ENCODE data around the gene CISD3. TPM values are rescaled to one million over a fixed set of nuclear protein-coding genes. Genes with fewer than 3 reads are reported as not detected.

The CISD3 gene
- total RNA-seq, 2 donors from 2014 or later: 8.9 to 11.2 TPM

DNA sequence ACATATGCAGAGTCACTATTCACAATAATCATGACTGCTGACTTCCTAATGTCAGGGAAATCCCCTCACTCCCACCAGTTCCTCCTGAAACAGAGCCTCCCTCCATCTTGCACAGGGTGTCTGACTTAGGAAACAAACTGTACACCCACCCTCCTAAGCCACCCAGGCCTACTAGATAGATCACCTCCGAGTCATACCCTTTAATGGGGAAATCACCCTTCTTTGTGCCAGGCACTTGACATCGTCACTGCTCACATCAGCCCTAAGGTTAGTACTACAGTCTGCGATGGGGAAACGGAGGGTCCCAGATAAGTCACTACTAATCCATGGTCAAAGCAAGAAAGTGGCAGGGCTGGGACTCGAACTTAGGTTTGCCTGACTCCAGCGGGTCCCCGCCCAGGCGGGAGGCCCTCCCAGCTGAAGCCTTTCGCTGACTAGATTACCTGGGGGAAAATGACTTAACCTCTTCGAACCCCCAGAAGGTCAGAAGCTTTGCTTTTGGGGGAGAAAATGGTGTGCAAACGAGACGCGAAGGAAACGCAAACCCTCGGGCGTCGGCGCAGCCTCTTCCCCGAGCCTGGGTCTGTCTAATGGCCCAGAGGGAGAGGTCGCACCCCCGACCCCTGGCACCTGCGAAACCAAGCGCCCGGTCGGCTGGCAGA, 28.5 kb upstream of the CISD3 start:
- no peaks in the 10 kb centered on the region for H3K36me3 Mint-ChIP-seq (ENCODE audit: low read depth)
- no peaks in the 10 kb centered on the region for H3K9me3 Mint-ChIP-seq
- Histone ChIP-seq H3K4me1 (ENCODE audit: control insufficient read depth, insufficient read depth, low read length) (no peaks in the 10 kb centered on the region), H3K27ac (ENCODE audit: low read depth, low read length) (no peak overlapping the region), H3K36me3 (ENCODE audit: control insufficient read depth, insufficient read depth, low read length) (no peaks in the 10 kb centered on the region), H3K27me3 (ENCODE audit: control insufficient read depth, insufficient read depth, low read length, poor library complexity, severe bottlenecking) (peaks cover 16% of the 10 kb centered on the region), H3K4me3 (ENCODE audit: low read length) (peak overlapping the region; percentile 95), H3K9me3 (ENCODE audit: control insufficient read depth, low read length) (no peaks in the 10 kb centered on the region), H3K9ac (ENCODE audit: extremely low read depth, low read length, poor library complexity, severe bottlenecking) (peak overlapping the region; percentile 51)
- H3K27me3 Mint-ChIP-seq (ENCODE audit: insufficient read depth): peaks cover 69% of the 10 kb centered on the region
- TF ChIP-seq, protein P1, sequence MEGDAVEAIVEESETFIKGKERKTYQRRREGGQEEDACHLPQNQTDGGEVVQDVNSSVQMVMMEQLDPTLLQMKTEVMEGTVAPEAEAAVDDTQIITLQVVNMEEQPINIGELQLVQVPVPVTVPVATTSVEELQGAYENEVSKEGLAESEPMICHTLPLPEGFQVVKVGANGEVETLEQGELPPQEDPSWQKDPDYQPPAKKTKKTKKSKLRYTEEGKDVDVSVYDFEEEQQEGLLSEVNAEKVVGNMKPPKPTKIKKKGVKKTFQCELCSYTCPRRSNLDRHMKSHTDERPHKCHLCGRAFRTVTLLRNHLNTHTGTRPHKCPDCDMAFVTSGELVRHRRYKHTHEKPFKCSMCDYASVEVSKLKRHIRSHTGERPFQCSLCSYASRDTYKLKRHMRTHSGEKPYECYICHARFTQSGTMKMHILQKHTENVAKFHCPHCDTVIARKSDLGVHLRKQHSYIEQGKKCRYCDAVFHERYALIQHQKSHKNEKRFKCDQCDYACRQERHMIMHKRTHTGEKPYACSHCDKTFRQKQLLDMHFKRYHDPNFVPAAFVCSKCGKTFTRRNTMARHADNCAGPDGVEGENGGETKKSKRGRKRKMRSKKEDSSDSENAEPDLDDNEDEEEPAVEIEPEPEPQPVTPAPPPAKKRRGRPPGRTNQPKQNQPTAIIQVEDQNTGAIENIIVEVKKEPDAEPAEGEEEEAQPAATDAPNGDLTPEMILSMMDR (conservative IDR thresholded peaks at IDR 0.05): no peak
- DNase-seq: no peak
- peaks cover 27% of the 10 kb centered on the region for H3K4me1 Mint-ChIP-seq
- peak overlapping the region; percentile 61 for H3K27ac Mint-ChIP-seq
- peak overlapping the region; percentile 83 for H3K4me3 Mint-ChIP-seq
- WGBS, 2 experiments (ENCODE audit: insufficient coverage in 1 of 2, insufficient read length in 1 of 2): 17 to 32% methylated on average over 11 to 25 of the region's 25 CpGs

DNA sequence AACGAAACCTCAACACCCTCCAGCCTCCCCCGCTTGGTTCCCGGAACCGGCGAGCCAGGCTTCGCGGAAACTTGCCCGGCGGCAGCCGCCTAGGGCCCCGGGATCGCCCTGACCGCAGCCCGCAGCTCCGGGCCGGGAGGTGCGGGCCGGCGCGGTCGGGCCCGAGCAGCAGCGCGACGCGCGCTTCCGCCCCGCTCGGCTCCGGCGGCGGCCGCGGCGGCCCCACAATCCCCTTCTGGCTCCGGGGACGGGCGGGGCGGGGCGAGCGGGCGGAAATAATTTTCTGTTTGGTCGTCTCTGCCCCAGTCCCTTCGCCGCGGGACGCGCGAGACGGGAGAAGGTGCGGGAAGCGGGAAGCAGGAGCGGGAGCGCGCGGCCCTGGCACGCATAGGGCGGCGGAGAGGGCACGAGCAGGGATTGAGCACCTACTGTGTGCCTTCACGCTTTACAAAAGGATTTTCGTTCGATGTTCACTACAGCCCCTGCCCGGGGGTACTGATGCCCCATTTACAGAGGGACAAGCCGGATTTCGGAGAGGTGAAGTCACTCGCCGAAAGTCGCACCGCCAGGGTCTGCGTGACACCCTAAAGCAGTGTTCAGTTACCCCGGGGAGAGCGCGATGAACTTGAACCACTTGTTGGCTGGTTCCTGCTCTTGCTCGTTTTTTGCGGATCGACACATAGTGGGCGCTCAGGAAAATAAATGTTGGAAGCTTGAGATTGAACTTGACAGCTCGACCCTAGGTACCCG, 27.8 kb upstream of the CISD3 start:
- no peaks in the 10 kb centered on the region for H3K9me3 Mint-ChIP-seq
- no peak overlapping the region for H3K27ac ChIP-seq (ENCODE audit: low read depth, low read length)
- peaks cover 64% of the 10 kb centered on the region for H3K27me3 Mint-ChIP-seq (ENCODE audit: insufficient read depth)
- TF ChIP-seq, protein P1 (conservative IDR thresholded peaks at IDR 0.05): no peak
- WGBS, 2 experiments (ENCODE audit: insufficient coverage in 1 of 2, insufficient read length in 1 of 2): 0 to 1% methylated on average over 47 to 81 of the region's 81 CpGs
- peak overlapping the region; percentile 95 for H3K4me3 ChIP-seq (ENCODE audit: low read length)
- H3K36me3 ChIP-seq (ENCODE audit: control insufficient read depth, insufficient read depth, low read length): peaks cover 4% of the 10 kb centered on the region
- H3K4me1 ChIP-seq (ENCODE audit: control insufficient read depth, insufficient read depth, low read length): no peaks in the 10 kb centered on the region
- H3K9ac ChIP-seq (ENCODE audit: extremely low read depth, low read length, poor library complexity, severe bottlenecking): peak overlapping the region; percentile 51
- peak; percentile 95 for DNase-seq
- H3K4me1 Mint-ChIP-seq: peaks cover 34% of the 10 kb centered on the region
- H3K4me3 Mint-ChIP-seq: peak overlapping the region; percentile 83
- H3K27me3 ChIP-seq (ENCODE audit: control insufficient read depth, insufficient read depth, low read length, poor library complexity, severe bottlenecking): peaks cover 16% of the 10 kb centered on the region
- H3K9me3 ChIP-seq (ENCODE audit: control insufficient read depth, low read length): no peaks in the 10 kb centered on the region
- H3K36me3 Mint-ChIP-seq (ENCODE audit: low read depth): peaks cover 2% of the 10 kb centered on the region
- H3K27ac Mint-ChIP-seq: peak overlapping the region; percentile 84

DNA sequence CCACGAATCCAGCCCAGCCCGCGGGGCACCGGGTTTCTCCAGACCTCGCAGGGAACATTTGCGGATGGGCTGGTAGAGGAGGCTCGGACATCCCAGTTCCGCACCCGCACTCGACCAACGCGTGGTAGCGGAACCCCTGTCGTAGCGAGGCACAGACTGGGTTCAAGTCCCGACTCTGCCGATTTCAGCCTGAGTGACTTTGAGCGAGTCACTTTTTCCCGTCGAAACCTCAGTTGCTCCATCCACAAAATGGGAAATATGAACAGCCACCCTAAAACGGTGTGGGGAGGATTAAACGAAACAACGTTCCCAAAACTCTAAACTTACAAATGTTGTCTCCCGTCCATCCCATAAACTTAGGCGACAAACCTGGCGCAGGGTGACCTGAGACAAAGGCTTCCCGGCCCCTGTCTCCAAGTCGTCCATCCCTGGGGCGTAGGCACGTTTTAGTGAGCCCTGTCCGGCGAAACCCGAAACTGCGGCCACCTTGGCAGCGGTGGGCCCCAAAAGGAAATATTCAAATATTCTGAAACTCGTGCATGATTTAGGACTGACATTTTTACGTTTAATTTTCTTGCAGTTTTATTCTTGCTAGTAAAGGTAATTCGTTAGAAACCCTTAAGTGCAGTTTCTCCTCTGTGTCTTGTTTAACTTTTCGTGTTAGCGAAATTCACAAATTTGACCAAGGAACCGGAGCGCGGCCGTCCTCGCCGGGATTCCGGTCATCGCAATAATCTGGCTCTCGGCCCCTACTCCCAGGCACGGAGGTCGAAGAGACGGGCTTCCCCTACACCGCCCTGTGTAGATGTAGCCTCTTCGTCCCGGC, 27.0 kb upstream of the CISD3 start:
- Histone ChIP-seq H3K36me3 (ENCODE audit: control insufficient read depth, insufficient read depth, low read length) (peaks cover 12% of the 10 kb centered on the region), H3K9me3 (ENCODE audit: control insufficient read depth, low read length) (no peaks in the 10 kb centered on the region), H3K4me3 (ENCODE audit: low read length) (peak overlapping the region; percentile 95), H3K27ac (ENCODE audit: low read depth, low read length) (no peak overlapping the region), H3K9ac (ENCODE audit: extremely low read depth, low read length, poor library complexity, severe bottlenecking) (peak overlapping the region; percentile 45), H3K4me1 (ENCODE audit: control insufficient read depth, insufficient read depth, low read length) (no peaks in the 10 kb centered on the region), H3K27me3 (ENCODE audit: control insufficient read depth, insufficient read depth, low read length, poor library complexity, severe bottlenecking) (peaks cover 16% of the 10 kb centered on the region)
- TF ChIP-seq, protein P1 (conservative IDR thresholded peaks at IDR 0.05): no peak
- peak overlapping the region; percentile 83 for H3K4me3 Mint-ChIP-seq
- WGBS, 2 experiments (ENCODE audit: insufficient coverage in 1 of 2, insufficient read length in 1 of 2): 3 to 5% methylated on average over 32 to 55 of the region's 55 CpGs
- DNase-seq: no peak
- peaks cover 58% of the 10 kb centered on the region for H3K27me3 Mint-ChIP-seq (ENCODE audit: insufficient read depth)
- H3K27ac Mint-ChIP-seq: peak overlapping the region; percentile 84
- H3K9me3 Mint-ChIP-seq: no peaks in the 10 kb centered on the region
- H3K4me1 Mint-ChIP-seq: peaks cover 40% of the 10 kb centered on the region
- peaks cover 10% of the 10 kb centered on the region for H3K36me3 Mint-ChIP-seq (ENCODE audit: low read depth)
